Measurements from ENCODE around the gene ZPBP.

Gene ZPBP

GRCh38 chr7:49911909-49912308, 181.1 kb downstream of the ZPBP start:
- Histone ChIP-seq H3K27me3 (ENCODE audit: low read depth, low read length) (no peaks in the 10 kb centered on the region), H3K4me1 (ENCODE audit: control insufficient read depth in 1 of 2, insufficient read depth in 2 of 2, low read length in 2 of 2) (no peaks in the 10 kb centered on the region), H3K4me3 (ENCODE audit: low read depth in 1 of 2, low read length in 2 of 2) (no peak overlapping the region), H3K9me3 (ENCODE audit: control insufficient read depth in 1 of 2, low read length in 2 of 2) (no peaks in the 10 kb centered on the region), H3K36me3 (ENCODE audit: control insufficient read depth in 1 of 2, insufficient read depth in 2 of 2, low read length in 2 of 2) (no peaks in the 10 kb centered on the region), H3K27ac (ENCODE audit: low read length) (no peak overlapping the region)

- Histone ChIP-seq H3K9me3 (ENCODE audit: control insufficient read depth in 1 of 2, low read length in 2 of 2) (no peaks in the 10 kb centered on the region), H3K27me3 (ENCODE audit: low read depth, low read length) (no peaks in the 10 kb centered on the region), H3K4me1 (ENCODE audit: control insufficient read depth in 1 of 2, insufficient read depth in 2 of 2, low read length in 2 of 2) (no peaks in the 10 kb centered on the region), H3K36me3 (ENCODE audit: control insufficient read depth in 1 of 2, insufficient read depth in 2 of 2, low read length in 2 of 2) (no peaks in the 10 kb centered on the region), H3K27ac (ENCODE audit: low read length) (no peak overlapping the region), H3K4me3 (ENCODE audit: low read depth in 1 of 2, low read length in 2 of 2) (no peak overlapping the region)
Measured at GRCh38 chr7:49894543-49894942, 198.5 kb downstream of the ZPBP start.

- no peak overlapping the region for H3K27ac ChIP-seq (ENCODE audit: low read length)
- no peaks in the 10 kb centered on the region for H3K27me3 ChIP-seq (ENCODE audit: low read depth, low read length)
- no peaks in the 10 kb centered on the region for H3K36me3 ChIP-seq (ENCODE audit: control insufficient read depth in 1 of 2, insufficient read depth in 2 of 2, low read length in 2 of 2)
- no peak overlapping the region for H3K4me3 ChIP-seq (ENCODE audit: low read depth in 1 of 2, low read length in 2 of 2)
- H3K9me3 ChIP-seq (ENCODE audit: control insufficient read depth in 1 of 2, low read length in 2 of 2) = no peaks in the 10 kb centered on the region
- no peaks in the 10 kb centered on the region for H3K4me1 ChIP-seq (ENCODE audit: control insufficient read depth in 1 of 2, insufficient read depth in 2 of 2, low read length in 2 of 2)
Measured at GRCh38 chr7:49893131-49893530, 199.9 kb downstream of the ZPBP start.

- Histone ChIP-seq H3K4me1 (ENCODE audit: control insufficient read depth in 1 of 2, insufficient read depth in 2 of 2, low read length in 2 of 2) (no peaks in the 10 kb centered on the region), H3K36me3 (ENCODE audit: control insufficient read depth in 1 of 2, insufficient read depth in 2 of 2, low read length in 2 of 2) (no peaks in the 10 kb centered on the region), H3K9me3 (ENCODE audit: control insufficient read depth in 1 of 2, low read length in 2 of 2) (no peaks in the 10 kb centered on the region), H3K27me3 (ENCODE audit: low read depth, low read length) (no peaks in the 10 kb centered on the region), H3K4me3 (ENCODE audit: low read depth in 1 of 2, low read length in 2 of 2) (no peak overlapping the region), H3K27ac (ENCODE audit: low read length) (no peak overlapping the region)
Measured at GRCh38 chr7:49892481-49892880, 200.6 kb downstream of the ZPBP start.

Measured in muscle layer of duodenum (tissue), 2 donors.